GM23248 (cell line): Measurements from ENCODE around the gene C1RL.

Source experiments
- EZH2 ChIP-seq: fragments of 200-600 bp; sonication (generic); IDR thresholded peaks from 2 replicates; pipeline ENCODE4 v1.6.1; 2018; ENCODE audit warnings: antibody characterized with exemption, mild to moderate bottlenecking; ENCODE audit not compliant: insufficient read depth, poor library complexity, severe bottlenecking
- EZH2phosphoT487 ChIP-seq: fragments of 200-600 bp; sonication (generic); IDR thresholded peaks from 2 replicates; pipeline ENCODE4 v1.6.1; 2018; ENCODE audit warnings: antibody characterized with exemption, moderate library complexity, mild to moderate bottlenecking, low read depth; ENCODE audit not compliant: insufficient read depth

DNA sequence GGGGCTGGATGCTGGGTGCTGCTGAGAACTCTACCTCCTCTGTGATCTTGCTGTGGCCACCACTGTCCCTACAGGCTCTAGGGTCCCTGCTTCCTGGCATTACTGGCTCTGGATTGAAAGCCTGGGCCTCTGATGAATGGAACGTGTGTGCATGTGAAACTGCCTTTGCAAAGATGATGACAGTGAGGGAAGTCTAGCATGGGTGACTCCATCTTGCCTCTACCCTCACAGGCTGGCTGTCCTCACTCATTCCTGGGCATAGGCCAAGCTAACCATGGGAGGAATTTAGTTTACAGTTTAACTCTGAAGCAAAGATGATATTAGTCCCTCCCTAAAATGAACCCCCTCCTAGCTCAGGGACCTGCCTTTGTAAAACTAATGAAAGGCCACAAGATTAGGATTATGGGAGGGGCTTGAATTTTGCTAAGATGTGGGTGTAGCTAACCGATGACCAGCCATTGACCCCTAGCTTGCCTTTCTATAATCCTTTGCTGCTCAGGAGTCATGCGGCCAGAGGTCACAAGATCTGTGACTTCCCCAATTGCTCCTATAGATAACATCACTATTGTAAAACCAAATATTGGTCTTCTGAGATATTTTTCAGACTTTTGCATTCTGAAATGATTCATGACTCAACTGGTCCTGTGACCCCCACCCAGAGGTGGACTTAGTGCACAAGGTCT is 50.7 kb downstream of the C1RL start:
- no peak for TF ChIP-seq EZH2
- no peak for TF ChIP-seq EZH2phosphoT487
